Measurements from ENCODE around the gene CD8B. TPM values are rescaled to one million over a fixed set of nuclear protein-coding genes. Genes with fewer than 3 reads are reported as not detected.

The CD8B gene
- total and polyA plus RNA-seq, 2 donors (not counting 3 experiments of a cell fraction or from before 2014, with no cell fraction given) = not detected

DNA sequence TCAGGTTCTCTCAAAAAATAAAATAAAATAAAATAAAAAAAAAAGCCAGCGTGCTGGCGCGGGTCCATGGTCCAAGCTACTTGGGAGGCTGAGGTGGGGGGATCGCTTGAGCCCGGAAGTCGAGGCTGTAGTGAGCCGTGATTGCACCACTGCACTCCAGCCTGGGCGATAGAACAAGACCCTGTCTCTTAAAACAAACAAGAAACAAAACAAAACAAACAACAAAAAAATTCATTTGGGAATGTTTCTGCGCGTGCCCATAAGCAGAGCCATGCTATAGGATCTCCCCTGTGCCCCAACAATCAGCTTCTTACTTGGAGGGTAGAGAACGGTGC, 54.6 kb downstream of the CD8B start:
- H3K4me2 ChIP-seq (ENCODE audit: insufficient read depth, low read length) = peak overlapping the region; percentile 54
- CTCF ChIA-PET = interaction anchor here (0.9 kb wide), 1 partner anchor 43 kb away, joined by 4 read pairs; no protein-coding TSS in a partner anchor
- dilution Hi-C loops (cut with MboI; ENCODE audit: extremely low pct_ligation_motif_present, low sequenced_read_pairs) (no loop called here), intact Hi-C loops (cut with micrococcal nuclease) (no loop called here)
- no peak overlapping the region for H3K27ac ChIP-seq (ENCODE audit: insufficient read depth, low read depth, low read length)
- no TSS peak for BruUV-seq (replicated peaks)
- H3K36me3 ChIP-seq (ENCODE audit: control insufficient read depth in 2 of 2, extremely low read depth in 1 of 2, insufficient read depth in 2 of 2, low read length in 2 of 2) = no peaks in the 10 kb centered on the region
- no peaks in the 10 kb centered on the region for H3K9me1 ChIP-seq (replicated peaks; ENCODE audit: control insufficient read depth, extremely low read depth, insufficient read depth, low read length)
- H3K79me2 ChIP-seq (ENCODE audit: control insufficient read depth, insufficient read depth, low read length) = no peaks in the 10 kb centered on the region
- H3K9me3 ChIP-seq (replicated peaks; ENCODE audit: control insufficient read depth, insufficient read depth, low read length) = no peaks in the 10 kb centered on the region
- peak overlapping the region; percentile 53 for H2AFZ ChIP-seq (ENCODE audit: low read depth, low read length)
- FAIRE-seq (no peak), DNase-seq (ENCODE audit: low read depth, low spot score) (no peak)
- H4K20me1 ChIP-seq (replicated peaks; ENCODE audit: control insufficient read depth, extremely low read depth, insufficient read depth, low read length) = no peaks in the 10 kb centered on the region
- H3K9ac ChIP-seq (replicated peaks; ENCODE audit: extremely low read depth, insufficient read depth, low read length) = no peak overlapping the region
- H3K4me1 ChIP-seq (ENCODE audit: control insufficient read depth, extremely low read depth, insufficient read depth, low read length) = no peaks in the 10 kb centered on the region
- TF ChIP-seq, protein P1, sequence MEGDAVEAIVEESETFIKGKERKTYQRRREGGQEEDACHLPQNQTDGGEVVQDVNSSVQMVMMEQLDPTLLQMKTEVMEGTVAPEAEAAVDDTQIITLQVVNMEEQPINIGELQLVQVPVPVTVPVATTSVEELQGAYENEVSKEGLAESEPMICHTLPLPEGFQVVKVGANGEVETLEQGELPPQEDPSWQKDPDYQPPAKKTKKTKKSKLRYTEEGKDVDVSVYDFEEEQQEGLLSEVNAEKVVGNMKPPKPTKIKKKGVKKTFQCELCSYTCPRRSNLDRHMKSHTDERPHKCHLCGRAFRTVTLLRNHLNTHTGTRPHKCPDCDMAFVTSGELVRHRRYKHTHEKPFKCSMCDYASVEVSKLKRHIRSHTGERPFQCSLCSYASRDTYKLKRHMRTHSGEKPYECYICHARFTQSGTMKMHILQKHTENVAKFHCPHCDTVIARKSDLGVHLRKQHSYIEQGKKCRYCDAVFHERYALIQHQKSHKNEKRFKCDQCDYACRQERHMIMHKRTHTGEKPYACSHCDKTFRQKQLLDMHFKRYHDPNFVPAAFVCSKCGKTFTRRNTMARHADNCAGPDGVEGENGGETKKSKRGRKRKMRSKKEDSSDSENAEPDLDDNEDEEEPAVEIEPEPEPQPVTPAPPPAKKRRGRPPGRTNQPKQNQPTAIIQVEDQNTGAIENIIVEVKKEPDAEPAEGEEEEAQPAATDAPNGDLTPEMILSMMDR (IDR thresholded peaks at IDR 0.05; ENCODE audit: extremely low read depth in 1 of 2, insufficient read depth in 1 of 2, low read depth in 1 of 2, low read length in 2 of 2) = no peak
- TF ChIP-seq JUN (IDR thresholded peaks at IDR 0.05; ENCODE audit: borderline replicate concordance, insufficient read depth, insufficient read length, low read depth) (no peak), FOS (IDR thresholded peaks at IDR 0.05; ENCODE audit: borderline replicate concordance, insufficient read depth, low read length) (no peak), POLR2A (IDR thresholded peaks at IDR 0.05; ENCODE audit: low read depth, low read length) (no peak), POLR2AphosphoS5 (IDR thresholded peaks at IDR 0.05; ENCODE audit: insufficient read depth, low read depth, low read length) (no peak), EZH2 (IDR thresholded peaks at IDR 0.05; ENCODE audit: borderline replicate concordance, low read depth, low read length, severe bottlenecking) (no peak), MYC (IDR thresholded peaks at IDR 0.05; ENCODE audit: low read depth, low read length) (no peak), MAX (IDR thresholded peaks at IDR 0.05; ENCODE audit: insufficient read depth, insufficient read length) (no peak), GATA2 (IDR thresholded peaks at IDR 0.05; ENCODE audit: insufficient read depth, insufficient read length, low read depth, low read length) (no peak)
- POLR2A ChIA-PET = no interaction called here
- H3K4me3 ChIP-seq (replicated peaks in 1 of 3; ENCODE audit: insufficient read depth in 1 of 3, low read depth in 1 of 3, low read length in 3 of 3) = peak overlapping the region in 2 of 3 experiments; percentile 36 to 44
- H3K27me3 ChIP-seq (ENCODE audit: control insufficient read depth in 2 of 2, insufficient read depth in 2 of 2, low read length in 2 of 2) = peaks cover 18 to 29% of the 10 kb centered on the region in 2 experiments
